ENCODE measurements around the gene ABCA5.
"Not testable (repeated sequence)": the region's sequence is repeated elsewhere in the genome, so short reads cannot be mapped to it uniquely, and the experiment has no call there.

The ABCA5 gene

DNA sequence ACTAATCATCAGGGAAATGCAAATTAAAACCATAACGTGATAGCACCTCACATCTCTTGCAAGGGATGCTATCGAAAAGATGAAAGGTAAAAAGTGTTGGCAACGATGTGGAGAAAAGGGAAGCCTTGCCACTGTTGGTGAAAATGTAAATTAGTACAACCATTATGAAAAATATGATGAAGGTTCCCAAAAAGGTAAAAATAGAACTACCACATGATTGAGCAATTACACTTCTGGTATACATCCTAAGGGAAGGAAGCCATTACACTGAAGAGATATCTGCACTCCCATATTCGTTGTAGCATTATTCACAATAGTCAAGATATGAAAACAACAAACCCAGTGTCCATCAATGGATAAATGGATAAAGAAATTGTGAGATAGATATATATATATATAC is 119.8 kb downstream of the ABCA5 start:
- no peak for DNase-seq (ENCODE audit: low read depth in 2 of 2)

- DNase-seq (ENCODE audit: low read depth in 2 of 2) = no peak
Observed at GRCh38 chr17:69198238-69198637, 128.7 kb downstream of the ABCA5 start.

GRCh38 chr17:69196105-69196653 is 130.8 kb downstream of the ABCA5 start:
- not testable (repeated sequence) for DNase-seq (ENCODE audit: low read depth in 2 of 2)
